Measurements from ENCODE around the gene PIP4P1. TPM values are rescaled to one million over a fixed set of nuclear protein-coding genes. Genes with fewer than 3 reads are reported as not detected.

The PIP4P1 gene
- total and polyA plus RNA-seq, 9 of the 15 experiments (the other 6 are each of a cell fraction or from before 2014, with no cell fraction given) = 5.3 to 20.9 (median 10.7) TPM

GRCh38 chr14:20469242-20469889 lies 8.1 kb upstream of the PIP4P1 start, which contains the start of gene PNP (continued):
- TF ChIP-seq ZNF318 (IDR thresholded peaks at IDR 0.05; ENCODE audit: borderline replicate concordance in 1 of 2, low read depth in 1 of 2) = no peak
- 0 out of 2 replicates have a peak, but pooled peaks have one; percentile 57 for TF ChIP-seq ZNF12 (CRISPR knock-in tag; IDR thresholded peaks at IDR 0.05)
- peak; percentile 29; the same call in 1 of the 2 replicates for TF ChIP-seq HLTF (IDR thresholded peaks at IDR 0.05)
- peak; percentile 18; the same call in 1 of the 2 replicates for TF ChIP-seq ZBTB1 (CRISPR knock-in tag; IDR thresholded peaks at IDR 0.05; ENCODE audit: borderline replicate concordance, low read depth)
- TF ChIP-seq HMBOX1 (IDR thresholded peaks at IDR 0.05) = 0 out of 2 replicates have a peak, but pooled peaks have one; percentile 8
- TF ChIP-seq NCOR1 (IDR thresholded peaks at IDR 0.05) = 0 out of 2 replicates have a peak, but pooled peaks have one; percentile 4
- TF ChIP-seq POLR2B (IDR thresholded peaks at IDR 0.05; ENCODE audit: low read depth, partially characterized antibody) = peak; percentile 96
- TF ChIP-seq BRF2 (IDR thresholded peaks at IDR 0.05; ENCODE audit: borderline replicate concordance, insufficient read depth, insufficient read length) = no peak
- 0 out of 2 replicates have a peak, but pooled peaks have one; percentile 43 for TF ChIP-seq HNRNPL (IDR thresholded peaks at IDR 0.05; ENCODE audit: low read depth, low read length)
- no peak for TF ChIP-seq HOXB6 (CRISPR knock-in tag; IDR thresholded peaks at IDR 0.05; ENCODE audit: borderline replicate concordance)
- peak; percentile 62 for TF ChIP-seq SAP30 (IDR thresholded peaks at IDR 0.05; ENCODE audit: borderline replicate concordance, insufficient read depth, low read depth, low read length, poor library complexity, severe bottlenecking)
- 0 out of 3 replicates have a peak, but pooled peaks of 1 of the 2 experiments have one; percentile 17 for TF ChIP-seq CBX3 (IDR thresholded peaks at IDR 0.05; ENCODE audit: borderline replicate concordance in 1 of 2, low read length in 2 of 2)
- TF ChIP-seq ZNF311 (CRISPR knock-in tag; IDR thresholded peaks at IDR 0.05) = no peak
- TF ChIP-seq ZFP30 (CRISPR knock-in tag; IDR thresholded peaks at IDR 0.05; ENCODE audit: borderline replicate concordance) = no peak
- no peak for TF ChIP-seq ZNF124 (CRISPR knock-in tag; IDR thresholded peaks at IDR 0.05)
- peak; percentile 52 for TF ChIP-seq HNRNPLL (IDR thresholded peaks at IDR 0.05; ENCODE audit: low read depth, low read length, poor library complexity, severe bottlenecking)
